MM.1S (cell line): ENCODE measurements around the gene CHD9NB.

Source experiments
- DNase-seq: peaks from one replicate; pipeline ENCODE4 v3.0.0-alpha.2; 2015
- H2AFZ ChIP-seq: fragments of 300-600 bp; sonication (generic); 2 replicates; pipeline ENCODE4 v1.6.0; 2016; ENCODE audit warnings: antibody characterized with exemption, low read length
- H3F3A ChIP-seq: fragments of 300-600 bp; sonication (generic); 2 replicates; pipeline ENCODE4 v1.6.1; 2016; ENCODE audit warnings: mild to moderate bottlenecking, antibody characterized with exemption, low read length, moderate library complexity, mixed read lengths; ENCODE audit not compliant: insufficient read depth
- H3K27ac ChIP-seq: fragments of 300-600 bp; sonication (generic); 2 replicates; pipeline ENCODE4 v1.5.1; 2016; ENCODE audit warnings: mild to moderate bottlenecking, low read length
- H3K27me3 ChIP-seq: fragments of 300-600 bp; sonication (generic); replicated peaks from 2 replicates; pipeline ENCODE4 v1.6.0; 2016; ENCODE audit warnings: low read length; ENCODE audit not compliant: insufficient read depth
- H3K36me3 ChIP-seq: fragments of 300-600 bp; sonication (generic); replicated peaks from 2 replicates; pipeline ENCODE4 v1.6.1; 2016; ENCODE audit warnings: mild to moderate bottlenecking, low read length, mixed read lengths; ENCODE audit not compliant: insufficient read depth
- H3K4me1 ChIP-seq: fragments of 300-600 bp; sonication (generic); 2 replicates; pipeline ENCODE4 v1.6.1; 2016; ENCODE audit warnings: low read length, mixed read lengths
- H3K4me2 ChIP-seq: fragments of 300-600 bp; sonication (generic); 2 replicates; pipeline ENCODE4 v1.6.0; 2016; ENCODE audit warnings: low read depth, low read length
- H3K4me3 ChIP-seq: fragments of 300-600 bp; sonication (generic); 2 replicates; pipeline ENCODE4 v1.5.1; 2016; ENCODE audit warnings: low read length, mixed read lengths
- H3K79me2 ChIP-seq: fragments of 300-600 bp; sonication (generic); 2 replicates; pipeline ENCODE4 v1.6.1; 2016; ENCODE audit warnings: mixed run types, low read length, mixed read lengths
- H3K9ac ChIP-seq: fragments of 300-600 bp; sonication (generic); 2 replicates; pipeline ENCODE4 v1.6.1; 2016; ENCODE audit warnings: low read length, mixed read lengths
- H3K9me2 ChIP-seq: fragments of 300-600 bp; sonication (generic); replicated peaks from 2 replicates; pipeline ENCODE4 v1.6.1; 2016; ENCODE audit warnings: mild to moderate bottlenecking, low read length, mixed read lengths; ENCODE audit not compliant: insufficient read depth
- H3K9me3 ChIP-seq: fragments of 300-600 bp; sonication (generic); replicated peaks from 2 replicates; pipeline ENCODE4 v1.6.1; 2016; ENCODE audit warnings: mild to moderate bottlenecking, low read length, mixed read lengths; ENCODE audit not compliant: insufficient read depth
- H4K20me1 ChIP-seq: fragments of 300-600 bp; sonication (generic); 2 replicates; pipeline ENCODE4 v1.6.1; 2016; ENCODE audit warnings: mild to moderate bottlenecking, low read length, moderate library complexity, mixed read lengths; ENCODE audit not compliant: insufficient read depth
- CTCF ChIP-seq: fragments of 300-600 bp; sonication (generic); IDR thresholded peaks from 2 replicates; pipeline ENCODE4 v1.5.1; 2016; ENCODE audit warnings: antibody characterized with exemption, low read length, mixed read lengths
- EZH2 ChIP-seq: fragments of 300-600 bp; sonication (generic); optimal IDR thresholded peaks from 2 replicates; pipeline ENCODE3; 2017; ENCODE audit warnings: low read depth, mild to moderate bottlenecking, antibody characterized with exemption, low read length, mixed read lengths
- EZH2phosphoT487 ChIP-seq: fragments of 300-600 bp; sonication (generic); IDR thresholded peaks from 2 replicates; pipeline ENCODE4 v1.6.1; 2018; ENCODE audit warnings: antibody characterized with exemption, low read length

The CHD9NB gene

GRCh38 chr16:53085369-53085843 is 32.7 kb upstream of the CHD9NB start:
- Histone ChIP-seq H3K9me2 (no peaks in the 10 kb centered on the region), H3K79me2 (peaks cover 19% of the 10 kb centered on the region), H3K27me3 (no peaks in the 10 kb centered on the region), H3K4me2 (no peak overlapping the region), H2AFZ (no peak overlapping the region), H3K4me3 (no peak overlapping the region), H3K9ac (no peak overlapping the region), H3K36me3 (no peaks in the 10 kb centered on the region), H4K20me1 (no peaks in the 10 kb centered on the region), H3K9me3 (no peaks in the 10 kb centered on the region), H3F3A (peaks cover 5% of the 10 kb centered on the region; the same call in 1 of the 2 replicates), H3K4me1 (peaks cover 12% of the 10 kb centered on the region), H3K27ac (no peak overlapping the region)
- no peak for DNase-seq
- TF ChIP-seq CTCF, result no peak
- TF ChIP-seq EZH2, result no peak
- TF ChIP-seq EZH2phosphoT487, result no peak

GRCh38 chr16:53084746-53085334 is 32.1 kb upstream of the CHD9NB start:
- TF ChIP-seq CTCF (no peak), EZH2phosphoT487 (no peak), EZH2 (no peak)
- no peak overlapping the region for H3K4me2 ChIP-seq

DNA sequence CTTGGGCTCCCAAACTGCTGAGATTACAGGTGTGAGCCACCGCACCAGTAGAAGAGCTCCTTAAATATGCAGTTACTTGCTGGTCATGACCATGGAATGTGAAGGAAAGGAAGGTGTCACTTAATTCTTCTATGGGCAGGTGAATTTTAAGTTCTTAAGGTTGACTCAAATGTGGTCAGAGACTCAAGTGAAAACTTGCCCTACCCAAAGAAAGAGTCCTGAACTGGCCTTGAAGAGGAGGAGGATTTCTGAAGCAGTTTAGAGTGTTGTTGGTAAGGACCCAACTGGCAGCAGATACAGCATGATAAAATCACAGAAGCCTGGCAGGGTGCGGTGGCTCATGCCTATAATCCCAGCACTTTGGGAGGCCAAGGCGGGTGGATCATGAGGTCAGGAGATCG is 31.4 kb upstream of the CHD9NB start:
- no peaks in the 10 kb centered on the region for H3K36me3 ChIP-seq
- TF ChIP-seq CTCF, result no peak
- no peak overlapping the region for H3K4me3 ChIP-seq
- H3K79me2 ChIP-seq, result peaks cover 23% of the 10 kb centered on the region
- no peaks in the 10 kb centered on the region for H3K9me3 ChIP-seq
- no peaks in the 10 kb centered on the region for H3K27me3 ChIP-seq
- no peak overlapping the region for H3K27ac ChIP-seq
- H3K9me2 ChIP-seq, result no peaks in the 10 kb centered on the region
- DNase-seq, result no peak
- H3F3A ChIP-seq, result no peaks in the 10 kb centered on the region
- H3K4me2 ChIP-seq, result no peak overlapping the region
- no peak overlapping the region for H3K9ac ChIP-seq
- H2AFZ ChIP-seq, result no peak overlapping the region
- no peaks in the 10 kb centered on the region for H3K4me1 ChIP-seq
- no peaks in the 10 kb centered on the region for H4K20me1 ChIP-seq

More at GRCh38 chr16:53084746-53085334, 32.1 kb upstream of the CHD9NB start:
- Histone ChIP-seq H3K4me1 (peaks cover 6% of the 10 kb centered on the region), H3K9me3 (no peaks in the 10 kb centered on the region), H3K36me3 (no peaks in the 10 kb centered on the region), H3K9ac (no peak overlapping the region), H3K27ac (no peak overlapping the region), H3K4me3 (no peak overlapping the region), H2AFZ (no peak overlapping the region), H3K9me2 (no peaks in the 10 kb centered on the region), H3F3A (no peaks in the 10 kb centered on the region), H3K79me2 (peaks cover 16% of the 10 kb centered on the region), H4K20me1 (no peaks in the 10 kb centered on the region), H3K27me3 (no peaks in the 10 kb centered on the region)
- DNase-seq, result no peak
